Skeletal muscle tissue (tissue), 4 donors: ENCODE data around the gene EHMT1. TPM values are rescaled to one million over a fixed set of nuclear protein-coding genes. Genes with fewer than 3 reads are reported as not detected.

Experiments used
- H3K27ac ChIP-seq: one replicate; pipeline ENCODE4 v1.7.0; 2013; ENCODE audit warnings: mild to moderate bottlenecking, low read depth, low read length, inconsistent platforms
- H3K27me3 ChIP-seq, 3 donors: one replicate each; pipeline ENCODE4 v1.7.0; 2013; ENCODE audit warnings: low read length in 3 of 3; ENCODE audit not compliant: control insufficient read depth in 3 of 3, insufficient read depth in 3 of 3
- H3K36me3 ChIP-seq, 3 donors: one replicate each; pipeline ENCODE4 v1.7.0; 2013; ENCODE audit warnings: low read length in 3 of 3; ENCODE audit not compliant: control insufficient read depth in 3 of 3, insufficient read depth in 3 of 3
- H3K4me1 ChIP-seq, 3 donors: one replicate each; pipeline ENCODE4 v1.7.0; 2013; ENCODE audit warnings: low read length in 3 of 3, mild to moderate bottlenecking in 3 of 3; ENCODE audit not compliant: control insufficient read depth in 3 of 3, insufficient read depth in 3 of 3
- H3K4me3 ChIP-seq, 3 donors: one replicate each; pipeline ENCODE4 v1.7.0; 2013; ENCODE audit warnings: low read length in 3 of 3
- H3K9ac ChIP-seq, 3 donors: one replicate each; pipeline ENCODE4 v1.7.0; 2013; ENCODE audit warnings: low read length in 3 of 3, mild to moderate bottlenecking in 3 of 3, moderate library complexity in 2 of 3, low read depth in 1 of 3
- H3K9me3 ChIP-seq, 3 donors: one replicate each; pipeline ENCODE4 v1.7.0; 2013; ENCODE audit warnings: low read length in 3 of 3; ENCODE audit not compliant: control insufficient read depth in 3 of 3
- total RNA-seq: library from RNA; depleted of rRNA; stranded (reverse); fragments of >200 nt; gene quantifications from one replicate; pipeline ENCODE4 v1.2.3, GENCODE V29; 2014
- donor health status: Osteomylitis.

The EHMT1 gene
- total RNA-seq, 1 donor from 2014 or later, result 43.3 TPM

GRCh38 chr9:137650779-137651178 is 32.0 kb downstream of the EHMT1 start:
- H3K27ac ChIP-seq, result no peak overlapping the region
- H3K4me1 ChIP-seq, result peaks cover 0 to 3% (median 0%) of the 10 kb centered on the region in 3 donors
- no peak overlapping the region for H3K4me3 ChIP-seq
- H3K9ac ChIP-seq, result no peak overlapping the region
- H3K36me3 ChIP-seq, result peaks cover 0 to 15% (median 7%) of the 10 kb centered on the region in 3 donors
- no peaks in the 10 kb centered on the region for H3K27me3 ChIP-seq
- H3K9me3 ChIP-seq, result no peaks in the 10 kb centered on the region

GRCh38 chr9:137656416-137656815 is 37.6 kb downstream of the EHMT1 start:
- no peak overlapping the region for H3K27ac ChIP-seq
- H3K9me3 ChIP-seq, result no peaks in the 10 kb centered on the region
- H3K9ac ChIP-seq, result no peak overlapping the region
- peaks cover 0 to 9% (median 8%) of the 10 kb centered on the region in 3 donors for H3K36me3 ChIP-seq
- no peaks in the 10 kb centered on the region for H3K4me1 ChIP-seq
- H3K4me3 ChIP-seq, result no peak overlapping the region
- no peaks in the 10 kb centered on the region for H3K27me3 ChIP-seq

- Histone ChIP-seq H3K9me3 (no peaks in the 10 kb centered on the region), H3K9ac (no peak overlapping the region), H3K4me1 (no peaks in the 10 kb centered on the region), H3K27ac (no peak overlapping the region), H3K27me3 (no peaks in the 10 kb centered on the region), H3K4me3 (no peak overlapping the region), H3K36me3 (peaks cover 0 to 9% (median 8%) of the 10 kb centered on the region in 3 donors)
Measured at GRCh38 chr9:137657606-137658005, 38.8 kb downstream of the EHMT1 start.

- H3K36me3 ChIP-seq, result peaks cover 0 to 4% (median 4%) of the 10 kb centered on the region in 3 donors
Measured at GRCh38 chr9:137658781-137659180, 40.0 kb downstream of the EHMT1 start.

GRCh38 chr9:137660144-137660543 is 41.3 kb downstream of the EHMT1 start:
- H3K9ac ChIP-seq, result no peak overlapping the region
- no peak overlapping the region for H3K4me3 ChIP-seq
- no peak overlapping the region for H3K27ac ChIP-seq
- peaks cover 0 to under 1% (median 0%) of the 10 kb centered on the region in 3 donors for H3K4me1 ChIP-seq
- peaks cover 0 to 4% (median 4%) of the 10 kb centered on the region in 3 donors for H3K36me3 ChIP-seq
- H3K9me3 ChIP-seq, result no peaks in the 10 kb centered on the region
- no peaks in the 10 kb centered on the region for H3K27me3 ChIP-seq

More at GRCh38 chr9:137658781-137659180, 40.0 kb downstream of the EHMT1 start:
- Histone ChIP-seq H3K9me3 (no peaks in the 10 kb centered on the region), H3K27me3 (no peaks in the 10 kb centered on the region), H3K9ac (no peak overlapping the region), H3K4me1 (no peaks in the 10 kb centered on the region), H3K27ac (no peak overlapping the region), H3K4me3 (no peak overlapping the region)

GRCh38 chr9:137663584-137663983 is 44.8 kb downstream of the EHMT1 start:
- Histone ChIP-seq H3K27me3 (no peaks in the 10 kb centered on the region), H3K9ac (no peak overlapping the region), H3K36me3 (no peaks in the 10 kb centered on the region), H3K27ac (no peak overlapping the region), H3K9me3 (no peaks in the 10 kb centered on the region), H3K4me3 (no peak overlapping the region), H3K4me1 (peaks cover 8 to 19% (median 15%) of the 10 kb centered on the region in 3 donors)

- H3K27ac ChIP-seq, result no peak overlapping the region
- H3K36me3 ChIP-seq, result no peaks in the 10 kb centered on the region
- H3K27me3 ChIP-seq, result no peaks in the 10 kb centered on the region
- H3K4me3 ChIP-seq, result no peak overlapping the region
- peaks cover 8 to 19% (median 15%) of the 10 kb centered on the region in 3 donors for H3K4me1 ChIP-seq
- no peaks in the 10 kb centered on the region for H3K9me3 ChIP-seq
- no peak overlapping the region for H3K9ac ChIP-seq
Measured at GRCh38 chr9:137664676-137665075, 45.9 kb downstream of the EHMT1 start.

GRCh38 chr9:137665226-137665625 is 46.4 kb downstream of the EHMT1 start:
- Histone ChIP-seq H3K9me3 (no peaks in the 10 kb centered on the region), H3K4me3 (no peak overlapping the region), H3K27ac (no peak overlapping the region), H3K27me3 (no peaks in the 10 kb centered on the region), H3K4me1 (peaks cover 12 to 22% (median 17%) of the 10 kb centered on the region in 3 donors), H3K36me3 (no peaks in the 10 kb centered on the region), H3K9ac (peak overlapping the region in 1 of 3 donors; percentile 40)

GRCh38 chr9:137665697-137666512 is 47.1 kb downstream of the EHMT1 start:
- Histone ChIP-seq H3K36me3 (no peaks in the 10 kb centered on the region), H3K9ac (no peak overlapping the region), H3K4me3 (no peak overlapping the region), H3K27ac (no peak overlapping the region), H3K27me3 (no peaks in the 10 kb centered on the region), H3K4me1 (peaks cover 19 to 28% (median 23%) of the 10 kb centered on the region in 3 donors), H3K9me3 (no peaks in the 10 kb centered on the region)

GRCh38 chr9:137666513-137666822 is 47.7 kb downstream of the EHMT1 start:
- Histone ChIP-seq H3K4me1 (peaks cover 20 to 29% (median 24%) of the 10 kb centered on the region in 3 donors), H3K36me3 (no peaks in the 10 kb centered on the region), H3K4me3 (no peak overlapping the region), H3K9ac (no peak overlapping the region), H3K27me3 (no peaks in the 10 kb centered on the region), H3K27ac (no peak overlapping the region), H3K9me3 (no peaks in the 10 kb centered on the region)
